AML-193 (cell line): ENCODE measurements around the gene PLEKHH1.

ENCODE experiments used
- DNase-seq, 2 experiments: peaks; one replicate each; lab custom pipeline; 2025; lab: John Stamatoyannopoulos, UW

Gene PLEKHH1

GRCh38 chr14:67532998-67533753 is at the start of gene PLEKHH1:
TSS of gene PLEKHH1 (plus strand) at chr14:67533290. CDS start at chr14:67541868, 8,578 bp downstream.
- peak in 1 of 2 experiments; percentile 21 for DNase-seq

DNA sequence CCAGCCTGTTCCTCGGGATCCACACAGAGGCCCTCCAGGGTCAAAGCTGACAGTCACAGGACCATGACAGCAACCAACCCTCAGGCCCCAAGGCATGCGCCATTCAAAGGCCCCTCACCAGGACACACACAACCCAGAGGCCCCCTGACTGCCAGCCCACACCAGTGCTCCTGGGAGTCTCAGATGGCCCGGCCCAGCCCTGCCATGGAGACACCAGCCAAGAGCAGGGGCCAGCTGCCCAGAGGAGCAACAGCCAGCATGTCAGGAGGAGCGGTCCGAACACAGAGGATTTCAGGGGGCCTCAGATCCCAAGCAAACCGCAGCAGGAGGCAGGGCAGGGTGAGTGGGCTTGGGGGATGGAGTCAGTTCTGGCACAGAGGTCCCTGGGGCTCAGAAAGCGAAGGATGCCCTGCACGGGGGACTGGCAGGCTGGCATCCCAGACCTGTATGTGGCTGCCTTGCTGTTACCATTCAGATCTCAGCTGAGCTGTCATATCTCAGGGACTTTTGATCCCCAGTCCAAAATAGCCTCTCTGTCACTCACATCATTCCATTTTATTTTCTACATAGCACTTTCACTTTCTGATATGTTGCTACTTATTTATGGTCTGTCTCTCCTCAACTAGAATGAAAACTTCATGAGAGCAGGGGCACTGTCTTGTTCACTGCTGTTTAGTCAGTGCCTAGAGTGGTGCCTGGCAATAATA is 49.4 kb upstream of the PLEKHH1 start:
- DNase-seq: no peak

GRCh38 chr14:67485501-67486095 is 47.5 kb upstream of the PLEKHH1 start:
- no peak for DNase-seq

- DNase-seq: no peak
Observed at GRCh38 chr14:67486890-67487289, 46.2 kb upstream of the PLEKHH1 start.

- no peak for DNase-seq
Observed at GRCh38 chr14:67487332-67487731, 45.8 kb upstream of the PLEKHH1 start.

DNA sequence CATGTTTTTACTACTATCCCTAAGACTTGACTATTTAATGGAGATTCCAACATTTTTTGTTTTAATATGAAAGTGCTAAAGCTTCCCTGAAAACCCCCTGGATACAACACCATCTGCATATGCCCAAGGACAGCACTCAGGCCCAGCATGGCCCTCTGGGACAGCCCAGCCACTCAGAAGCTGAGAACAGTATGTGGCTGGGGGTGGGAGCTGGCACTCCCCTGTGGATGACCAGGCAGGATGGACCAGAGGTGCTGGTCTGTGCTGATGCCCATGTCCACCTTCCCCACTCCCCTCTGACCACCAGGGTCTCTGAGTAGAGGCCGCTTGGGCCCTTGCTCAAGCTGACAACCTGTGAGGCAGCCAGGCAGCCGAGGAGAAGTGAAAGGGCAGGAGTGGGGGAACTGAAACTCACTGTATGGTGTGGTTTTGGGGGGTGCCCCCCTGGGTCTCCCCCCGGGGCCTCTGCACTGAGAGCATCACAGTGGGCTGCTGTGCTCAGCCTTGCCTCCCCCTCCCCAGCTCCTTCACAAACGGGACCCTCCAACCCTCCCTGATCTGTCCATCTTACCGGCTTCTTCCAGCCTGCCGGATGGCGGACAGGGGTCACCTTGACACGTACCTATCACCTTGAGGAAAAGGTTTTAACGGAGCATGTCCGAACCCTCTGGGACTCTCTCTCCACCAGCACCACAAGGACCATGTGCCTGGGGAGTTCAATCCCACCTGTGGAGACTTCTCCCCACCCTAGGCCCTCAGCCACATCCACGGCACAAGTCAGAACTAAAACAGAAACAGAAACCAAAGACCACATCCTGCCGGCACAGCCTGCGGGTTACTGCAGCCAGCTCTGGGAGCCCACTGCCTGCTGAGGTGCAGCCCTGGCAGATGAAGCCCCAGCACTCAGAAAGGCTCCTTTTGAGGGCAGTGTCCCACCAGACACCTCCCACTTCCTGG is 44.9 kb upstream of the PLEKHH1 start, which contains the start of gene TMEM229B:
Gene TMEM229B (minus strand): TSS at position 785 of the 957 bp plus-strand sequence. CDS start 14,798 bp downstream, outside the sequence.
- DNase-seq: peak; percentile 12 to 40

GRCh38 chr14:67490196-67490595 is 42.9 kb upstream of the PLEKHH1 start:
- DNase-seq: no peak

- no peak for DNase-seq
Observed at GRCh38 chr14:67491285-67491684, 41.8 kb upstream of the PLEKHH1 start.

- no peak for DNase-seq
Observed at GRCh38 chr14:67491741-67492507, 41.2 kb upstream of the PLEKHH1 start.

DNA sequence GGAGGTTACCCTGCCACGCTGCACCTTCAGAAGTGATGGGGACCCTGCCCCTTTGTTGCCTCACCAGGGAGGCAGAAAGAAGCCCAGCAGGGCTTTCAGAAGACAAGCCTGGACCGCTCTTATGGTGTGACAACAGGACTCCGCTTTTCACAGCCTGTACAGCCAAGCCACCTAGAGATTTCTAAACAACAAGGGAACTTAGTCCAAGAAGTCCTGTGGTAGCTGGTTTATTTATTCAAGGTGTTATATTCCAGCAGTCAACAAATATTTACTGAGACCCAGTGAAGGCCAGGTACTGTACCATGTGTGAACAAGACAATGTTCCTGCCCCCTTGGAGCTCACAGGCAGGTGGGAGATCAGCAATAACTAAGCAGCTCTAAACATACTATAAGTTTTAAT is 40.6 kb upstream of the PLEKHH1 start:
- DNase-seq: no peak

DNA sequence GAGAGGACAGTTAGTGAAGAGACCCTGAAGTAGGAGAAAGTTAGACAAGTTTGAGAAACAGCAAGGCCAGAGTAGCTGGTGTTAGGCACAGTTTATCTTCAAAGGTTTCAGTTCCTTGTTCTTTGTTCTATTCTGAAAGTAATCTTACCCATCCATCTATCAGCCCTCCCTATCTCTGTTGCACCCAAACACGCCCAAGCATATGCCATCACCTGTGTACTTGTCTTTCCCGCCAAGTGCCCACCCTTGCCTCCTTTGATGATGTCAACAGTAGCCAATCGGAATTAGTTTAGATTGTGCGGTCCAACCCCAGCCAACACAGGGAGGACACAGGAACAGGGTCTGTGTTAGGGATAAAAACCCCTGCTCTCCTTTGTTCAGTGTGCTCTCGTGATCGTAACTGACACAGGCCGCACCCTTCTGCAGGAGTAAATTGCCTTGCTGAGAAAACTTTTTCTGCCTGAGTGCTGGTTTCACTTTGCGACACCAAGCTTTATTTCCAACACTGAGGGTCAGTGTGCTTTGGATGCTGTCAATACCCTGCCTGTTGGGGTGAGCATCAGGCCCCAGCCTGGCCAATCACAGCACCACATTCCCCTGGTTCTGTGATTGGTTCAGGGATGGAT is 39.9 kb upstream of the PLEKHH1 start:
- DNase-seq: no peak

DNA sequence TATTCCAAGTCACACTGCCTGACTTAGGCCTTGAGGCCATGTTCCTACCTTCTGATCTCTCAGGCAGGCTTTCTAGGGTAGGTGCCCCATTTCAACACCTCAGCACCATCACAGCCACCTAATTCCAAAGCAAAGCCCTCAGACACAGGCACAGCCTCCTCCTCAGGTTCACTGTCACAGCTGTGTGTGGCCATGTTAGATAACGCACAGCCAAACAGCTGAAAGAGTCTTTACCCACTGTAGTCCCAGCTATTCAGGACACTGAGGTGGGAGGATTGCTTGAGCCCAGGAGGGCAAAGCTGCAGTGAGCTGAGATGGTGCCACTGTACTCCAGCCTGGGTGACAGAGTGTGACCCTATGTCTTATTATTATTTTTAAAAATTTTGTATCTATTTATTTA is 37.3 kb upstream of the PLEKHH1 start:
- no peak for DNase-seq

- no peak for DNase-seq
Observed at GRCh38 chr14:67497216-67497615, 35.9 kb upstream of the PLEKHH1 start.

DNA sequence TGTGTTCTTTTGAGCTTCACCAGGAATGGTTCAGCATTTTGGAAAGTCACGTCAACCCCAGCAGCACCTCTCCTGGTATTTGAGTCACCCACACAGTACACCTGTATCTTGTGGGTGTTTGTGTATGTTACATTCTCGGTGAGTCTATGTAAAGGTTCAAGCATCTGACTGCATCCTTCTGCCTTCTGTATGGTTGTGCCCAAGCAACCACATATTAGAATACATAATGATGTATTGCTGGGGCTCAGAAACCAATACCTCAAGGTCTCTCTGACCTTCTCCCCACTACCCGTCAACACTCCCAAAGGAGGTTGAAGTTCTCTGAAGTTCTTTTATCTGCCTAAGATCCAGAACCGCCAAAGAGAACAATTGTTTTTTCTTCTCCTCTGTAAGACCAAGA is 35.4 kb upstream of the PLEKHH1 start:
- DNase-seq: no peak

DNA sequence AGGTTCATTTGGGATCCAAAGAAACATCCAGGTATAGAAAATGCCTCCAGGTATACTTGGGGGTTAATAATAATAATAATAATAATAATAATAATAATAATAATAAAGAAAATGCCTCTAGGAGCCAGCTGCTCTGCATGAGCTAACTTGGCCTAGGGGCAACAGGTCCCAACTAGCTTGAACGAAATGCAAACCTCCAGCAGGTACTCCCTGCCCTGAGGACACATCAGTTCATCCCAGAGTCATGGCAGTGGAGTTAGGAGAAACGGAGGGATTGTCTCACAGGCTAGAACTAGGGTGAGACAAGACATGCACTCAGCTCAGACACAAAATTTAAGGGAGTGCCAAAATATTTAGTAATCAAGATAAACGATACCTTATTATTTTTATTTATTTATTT is 32.1 kb upstream of the PLEKHH1 start:
- no peak for DNase-seq

DNA sequence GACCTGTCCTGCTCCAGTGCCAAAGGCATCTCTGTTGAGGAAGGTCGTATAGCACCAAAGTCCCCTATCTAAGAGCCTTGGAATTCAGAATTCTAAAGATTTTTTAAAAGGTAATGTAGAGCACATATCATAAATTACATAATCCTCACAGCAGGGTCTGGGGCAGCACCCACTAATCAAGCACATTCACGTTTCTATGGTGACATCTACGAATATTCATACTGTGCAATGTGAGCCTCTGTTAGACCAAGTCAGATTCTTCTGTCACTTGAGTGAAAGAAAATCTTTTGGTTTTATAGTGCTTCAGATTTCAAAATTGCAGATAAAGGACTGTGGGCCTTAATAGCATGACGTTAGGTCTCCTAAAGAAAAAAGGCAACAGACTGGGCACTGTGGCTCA is 31.4 kb upstream of the PLEKHH1 start:
- DNase-seq: no peak

DNA sequence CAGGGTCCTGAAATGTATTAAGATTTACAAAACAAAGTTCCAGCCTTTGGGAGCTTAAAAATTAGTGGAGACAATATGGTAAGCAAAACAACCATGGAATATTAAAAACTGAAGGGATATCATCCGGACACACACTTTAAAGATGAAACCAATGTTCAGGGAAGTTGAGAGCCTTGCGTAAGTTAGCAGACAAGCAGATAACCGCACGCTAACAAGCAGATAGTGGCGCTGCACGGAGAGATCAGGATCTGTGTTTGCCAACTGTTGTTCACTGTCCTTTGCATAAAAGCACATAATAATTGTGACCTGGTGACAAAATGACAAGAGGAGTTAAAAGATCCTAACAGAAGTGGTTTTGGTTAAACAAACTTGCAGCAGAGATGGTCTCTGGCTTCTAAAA is 30.2 kb upstream of the PLEKHH1 start:
- no peak for DNase-seq

GRCh38 chr14:67503331-67503730 is 29.8 kb upstream of the PLEKHH1 start:
- no peak for DNase-seq

DNA sequence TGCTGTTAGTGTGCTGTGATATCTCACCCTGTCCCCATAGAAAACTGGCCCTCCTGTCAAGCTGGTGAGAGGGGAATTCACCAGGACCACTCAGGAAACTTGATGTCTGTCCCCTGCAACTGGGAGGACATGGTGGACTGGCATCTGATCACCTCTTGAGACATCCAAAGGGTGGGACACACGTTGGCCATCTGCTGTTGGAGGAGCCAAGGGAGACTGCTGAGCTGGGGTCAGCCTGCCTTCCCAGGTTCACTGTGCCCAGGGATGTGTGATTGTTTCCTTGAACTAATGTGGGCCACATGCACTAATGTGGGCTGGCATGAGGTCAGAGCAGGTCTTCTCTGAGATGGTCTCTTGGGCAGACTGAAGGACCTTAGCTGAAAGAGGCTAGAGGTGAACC is 27.8 kb upstream of the PLEKHH1 start:
- DNase-seq: no peak

DNA sequence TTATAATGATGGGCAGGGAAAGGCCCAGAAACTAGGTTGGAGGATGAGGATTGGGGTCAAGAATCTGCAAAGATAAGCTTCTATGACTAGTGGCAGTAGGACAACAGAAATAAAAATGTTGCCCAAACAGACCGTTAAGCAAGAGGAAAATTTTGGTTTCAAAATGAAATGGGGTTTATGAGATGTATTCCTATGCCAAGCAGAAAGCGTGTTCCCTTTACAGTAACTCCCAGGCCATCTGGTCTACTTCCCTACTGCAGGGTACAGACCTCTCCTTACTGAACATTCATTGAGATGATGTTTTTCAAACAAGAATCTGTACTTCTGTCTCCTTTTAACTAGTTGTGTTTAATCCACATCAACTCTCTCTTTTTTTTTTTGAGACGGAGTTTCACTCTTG is 24.1 kb upstream of the PLEKHH1 start:
- DNase-seq: no peak

DNA sequence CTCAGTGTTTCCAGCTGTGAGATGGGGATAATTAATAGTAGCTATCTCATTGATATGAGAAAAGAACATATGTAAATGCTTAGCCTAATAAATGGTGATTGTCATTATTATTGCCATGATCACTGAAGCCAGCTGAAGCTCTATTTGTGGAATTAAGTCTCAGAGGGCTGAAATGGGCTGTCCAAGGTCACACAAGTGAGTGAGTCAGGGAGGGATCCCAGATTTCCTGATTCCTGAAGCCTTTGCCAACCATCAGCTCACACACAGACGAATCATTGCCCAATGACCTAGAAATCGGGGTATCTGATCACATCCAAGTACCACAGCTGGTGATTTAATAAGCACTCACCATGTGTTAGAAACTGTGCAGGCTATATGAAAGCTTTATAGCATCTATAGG is 23.0 kb upstream of the PLEKHH1 start:
- no peak for DNase-seq
